ENCODE measurements around the gene KDM5B. TPM values are rescaled to one million over a fixed set of nuclear protein-coding genes. Genes with fewer than 3 reads are reported as not detected.

Gene KDM5B
- total RNA-seq, 1 experiment from 2014 or later, result 83.6 TPM

GRCh38 chr1:202688401-202688800 lies 119.8 kb downstream of the KDM5B start:
- no peaks in the 10 kb centered on the region for H3K36me3 ChIP-seq (ENCODE audit: control insufficient read depth, insufficient read depth, low read length)
- intact Hi-C loops (cut with micrococcal nuclease; ENCODE audit: unreplicated experiment), result no loop called here
- H3K4me1 ChIP-seq (ENCODE audit: control insufficient read depth, insufficient read depth, low read length), result no peaks in the 10 kb centered on the region
- DNase-seq (ENCODE audit: low read depth, low spot score), result no peak
- ChIA-PET POLR2A (no interaction called here), CTCF (no interaction called here)
- BruUV-seq (replicated peaks), result no TSS peak
- H3K27me3 ChIP-seq (ENCODE audit: control insufficient read depth, insufficient read depth, low read length), result peaks cover 22% of the 10 kb centered on the region
- TF ChIP-seq TCF7L2 (IDR thresholded peaks at IDR 0.05; ENCODE audit: low read depth, low read length), result no peak
- no peak for TF ChIP-seq POLR2AphosphoS5 (IDR thresholded peaks at IDR 0.05; ENCODE audit: low read depth, low read length)
- no peak for TF ChIP-seq SIN3A (IDR thresholded peaks at IDR 0.05; ENCODE audit: borderline replicate concordance, insufficient read depth, low read depth, low read length)
- no peak for TF ChIP-seq REST (IDR thresholded peaks at IDR 0.05; ENCODE audit: insufficient read depth in 1 of 2, low read depth in 2 of 2, low read length in 1 of 2)
- no peak for TF ChIP-seq CTCF (IDR thresholded peaks at IDR 0.05)
- no peaks in the 10 kb centered on the region for H3K9me3 ChIP-seq (ENCODE audit: control insufficient read depth, insufficient read depth, low read depth, low read length)
- no peak for ATAC-seq
- H3K27ac ChIP-seq (ENCODE audit: low read length), result no peak overlapping the region
- in situ Hi-C loops (cut with HindIII; ENCODE audit: low pct_unique_long_range_greater_than_20kb, low sequenced_read_pairs), result no loop called here
- H3K4me3 ChIP-seq (ENCODE audit: low read depth in 2 of 2, low read length in 2 of 2), result no peak overlapping the region

GRCh38 chr1:202687798-202688197 lies 120.4 kb downstream of the KDM5B start:
- in situ Hi-C loops (cut with HindIII; ENCODE audit: low pct_unique_long_range_greater_than_20kb, low sequenced_read_pairs) (no loop called here), intact Hi-C loops (cut with micrococcal nuclease; ENCODE audit: unreplicated experiment) (no loop called here)
- ChIA-PET POLR2A (interaction anchor here (0.6 kb wide), 1 partner anchor 85 kb away, joined by 4 read pairs; no protein-coding TSS in a partner anchor), CTCF (no interaction called here)
- ATAC-seq, result no peak
- no peaks in the 10 kb centered on the region for H3K9me3 ChIP-seq (ENCODE audit: control insufficient read depth, insufficient read depth, low read depth, low read length)
- no peaks in the 10 kb centered on the region for H3K36me3 ChIP-seq (ENCODE audit: control insufficient read depth, insufficient read depth, low read length)
- BruUV-seq (replicated peaks), result no TSS peak
- TF ChIP-seq CTCF (IDR thresholded peaks at IDR 0.05) (no peak), TCF7L2 (IDR thresholded peaks at IDR 0.05; ENCODE audit: low read depth, low read length) (no peak), REST (IDR thresholded peaks at IDR 0.05; ENCODE audit: insufficient read depth in 1 of 2, low read depth in 2 of 2, low read length in 1 of 2) (no peak), POLR2AphosphoS5 (IDR thresholded peaks at IDR 0.05; ENCODE audit: low read depth, low read length) (no peak), SIN3A (IDR thresholded peaks at IDR 0.05; ENCODE audit: borderline replicate concordance, insufficient read depth, low read depth, low read length) (no peak)
- H3K27ac ChIP-seq (ENCODE audit: low read length), result no peak overlapping the region
- no peaks in the 10 kb centered on the region for H3K4me1 ChIP-seq (ENCODE audit: control insufficient read depth, insufficient read depth, low read length)
- H3K4me3 ChIP-seq (ENCODE audit: low read depth in 2 of 2, low read length in 2 of 2), result no peak overlapping the region
- no peak for DNase-seq (ENCODE audit: low read depth, low spot score)
- H3K27me3 ChIP-seq (ENCODE audit: control insufficient read depth, insufficient read depth, low read length), result peaks cover 20% of the 10 kb centered on the region

All from Panc1 (cell line).